ENCODE data around the gene RXFP1.

Gene RXFP1

DNA sequence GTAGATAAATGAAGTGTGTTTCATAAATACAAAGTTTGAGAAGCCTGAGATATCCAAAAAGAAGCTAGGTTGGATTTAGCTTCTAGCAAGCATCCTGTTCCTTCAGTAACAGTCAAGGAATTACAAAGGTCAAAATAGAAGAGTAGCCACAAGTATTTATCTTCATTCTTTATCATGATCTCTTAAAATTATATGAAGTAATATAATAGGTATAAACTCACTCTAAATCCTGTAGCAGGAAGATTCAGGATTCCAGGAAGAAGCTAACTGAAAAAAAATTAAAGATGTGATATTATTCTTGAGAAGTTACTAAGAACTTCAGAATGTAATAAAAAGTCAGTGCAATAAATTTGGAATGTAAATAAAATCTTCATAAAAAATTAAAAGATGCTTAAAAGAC lies 31.1 kb upstream of the RXFP1 start:
- Histone ChIP-seq H3K9me3 (ENCODE audit: insufficient read depth, low read length) (no peaks in the 10 kb centered on the region), H3K27me3 (ENCODE audit: low read length) (no peaks in the 10 kb centered on the region), H3K9ac (ENCODE audit: low read length) (no peak overlapping the region), H3K9me2 (replicated peaks; ENCODE audit: insufficient read depth, low read length) (no peaks in the 10 kb centered on the region), H2AFZ (ENCODE audit: low read depth, low read length, severe bottlenecking) (no peak overlapping the region), H3K36me3 (ENCODE audit: low read length) (no peaks in the 10 kb centered on the region), H3K27ac (ENCODE audit: low read depth, low read length) (no peak overlapping the region), H3F3A (ENCODE audit: insufficient read depth) (no peaks in the 10 kb centered on the region), H3K4me2 (ENCODE audit: low read depth, low read length, poor library complexity, severe bottlenecking) (no peak overlapping the region), H3K79me2 (ENCODE audit: insufficient read depth, low read length) (no peaks in the 10 kb centered on the region), H4K20me1 (ENCODE audit: low read depth, low read length) (no peaks in the 10 kb centered on the region), H3K4me3 (ENCODE audit: insufficient read depth, low read length, poor library complexity, severe bottlenecking) (no peak overlapping the region)
- no peak for TF ChIP-seq EZH2phosphoT487 (conservative IDR thresholded peaks at IDR 0.05; ENCODE audit: low read length)
- TF ChIP-seq, protein P1, sequence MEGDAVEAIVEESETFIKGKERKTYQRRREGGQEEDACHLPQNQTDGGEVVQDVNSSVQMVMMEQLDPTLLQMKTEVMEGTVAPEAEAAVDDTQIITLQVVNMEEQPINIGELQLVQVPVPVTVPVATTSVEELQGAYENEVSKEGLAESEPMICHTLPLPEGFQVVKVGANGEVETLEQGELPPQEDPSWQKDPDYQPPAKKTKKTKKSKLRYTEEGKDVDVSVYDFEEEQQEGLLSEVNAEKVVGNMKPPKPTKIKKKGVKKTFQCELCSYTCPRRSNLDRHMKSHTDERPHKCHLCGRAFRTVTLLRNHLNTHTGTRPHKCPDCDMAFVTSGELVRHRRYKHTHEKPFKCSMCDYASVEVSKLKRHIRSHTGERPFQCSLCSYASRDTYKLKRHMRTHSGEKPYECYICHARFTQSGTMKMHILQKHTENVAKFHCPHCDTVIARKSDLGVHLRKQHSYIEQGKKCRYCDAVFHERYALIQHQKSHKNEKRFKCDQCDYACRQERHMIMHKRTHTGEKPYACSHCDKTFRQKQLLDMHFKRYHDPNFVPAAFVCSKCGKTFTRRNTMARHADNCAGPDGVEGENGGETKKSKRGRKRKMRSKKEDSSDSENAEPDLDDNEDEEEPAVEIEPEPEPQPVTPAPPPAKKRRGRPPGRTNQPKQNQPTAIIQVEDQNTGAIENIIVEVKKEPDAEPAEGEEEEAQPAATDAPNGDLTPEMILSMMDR (IDR thresholded peaks at IDR 0.05; ENCODE audit: insufficient read depth, low read length, poor library complexity, severe bottlenecking), result no peak

DNA sequence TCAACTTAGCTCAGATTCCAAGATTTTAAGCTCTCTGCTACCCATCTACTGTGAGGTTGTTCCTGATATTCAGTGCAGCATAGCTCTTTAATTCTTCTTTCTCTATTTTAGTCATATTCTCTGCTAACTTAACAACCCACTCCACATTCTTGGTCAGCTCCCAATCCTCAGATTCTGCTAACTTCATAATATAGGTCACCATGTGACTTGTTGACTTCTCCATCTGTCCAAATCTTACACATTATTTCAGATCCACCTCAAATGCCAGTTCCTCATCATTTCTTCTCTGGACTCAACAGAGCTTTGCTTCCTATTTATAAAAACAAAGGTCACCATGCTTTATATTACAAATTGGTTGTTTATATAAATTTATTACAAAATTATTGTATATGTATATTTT lies 29.3 kb upstream of the RXFP1 start:
- TF ChIP-seq, protein P1 (IDR thresholded peaks at IDR 0.05; ENCODE audit: insufficient read depth, low read length, poor library complexity, severe bottlenecking), result no peak
- TF ChIP-seq EZH2phosphoT487 (conservative IDR thresholded peaks at IDR 0.05; ENCODE audit: low read length), result no peak
- no peaks in the 10 kb centered on the region for H4K20me1 ChIP-seq (ENCODE audit: low read depth, low read length)
- no peaks in the 10 kb centered on the region for H3K9me3 ChIP-seq (ENCODE audit: insufficient read depth, low read length)
- H3K4me2 ChIP-seq (ENCODE audit: low read depth, low read length, poor library complexity, severe bottlenecking), result no peak overlapping the region
- no peaks in the 10 kb centered on the region for H3K36me3 ChIP-seq (ENCODE audit: low read length)
- no peaks in the 10 kb centered on the region for H3K79me2 ChIP-seq (ENCODE audit: insufficient read depth, low read length)
- no peaks in the 10 kb centered on the region for H3K27me3 ChIP-seq (ENCODE audit: low read length)
- no peaks in the 10 kb centered on the region for H3F3A ChIP-seq (ENCODE audit: insufficient read depth)
- no peak overlapping the region for H3K27ac ChIP-seq (ENCODE audit: low read depth, low read length)
- H3K9ac ChIP-seq (ENCODE audit: low read length), result no peak overlapping the region
- no peak overlapping the region for H3K4me3 ChIP-seq (ENCODE audit: insufficient read depth, low read length, poor library complexity, severe bottlenecking)
- no peak overlapping the region for H2AFZ ChIP-seq (ENCODE audit: low read depth, low read length, severe bottlenecking)
- H3K9me2 ChIP-seq (replicated peaks; ENCODE audit: insufficient read depth, low read length), result no peaks in the 10 kb centered on the region

DNA sequence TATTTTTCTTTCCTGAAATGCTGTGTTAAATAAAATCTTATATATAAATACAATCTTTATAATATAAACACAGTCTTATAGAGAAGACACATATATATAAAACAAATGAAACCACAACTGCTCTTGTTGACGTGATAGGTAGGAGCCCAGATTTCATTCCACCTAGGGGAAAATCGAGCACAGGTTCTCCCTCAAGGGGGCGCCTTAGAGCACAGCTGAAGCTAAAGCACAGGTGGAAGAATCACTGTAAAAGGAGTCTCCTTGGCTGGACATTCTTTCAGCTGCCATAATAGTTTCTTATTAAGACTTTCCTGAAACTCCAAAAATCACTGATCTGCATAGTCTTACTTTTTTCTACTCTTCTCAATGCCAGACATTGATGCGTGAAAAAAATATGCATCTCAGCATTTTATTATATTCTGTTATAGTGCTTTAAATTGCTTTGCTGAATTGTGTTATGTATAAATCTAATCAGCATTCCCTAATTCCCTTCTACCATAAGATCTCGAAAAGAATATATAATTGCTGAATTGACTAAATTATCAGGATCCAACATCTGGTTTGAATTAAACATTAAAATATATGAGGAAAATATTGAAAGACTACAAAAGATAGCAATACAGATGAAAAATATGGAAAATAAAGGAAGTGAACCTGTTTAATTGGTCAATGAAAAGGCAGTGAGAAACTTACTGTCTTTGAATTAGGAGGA lies 25.5 kb upstream of the RXFP1 start:
- no peaks in the 10 kb centered on the region for H3K36me3 ChIP-seq (ENCODE audit: low read length)
- TF ChIP-seq, protein P1 (IDR thresholded peaks at IDR 0.05; ENCODE audit: insufficient read depth, low read length, poor library complexity, severe bottlenecking), result no peak
- no peak for TF ChIP-seq EZH2phosphoT487 (conservative IDR thresholded peaks at IDR 0.05; ENCODE audit: low read length)
- H3K4me2 ChIP-seq (ENCODE audit: low read depth, low read length, poor library complexity, severe bottlenecking), result no peak overlapping the region
- H3K27me3 ChIP-seq (ENCODE audit: low read length), result no peaks in the 10 kb centered on the region
- no peak overlapping the region for H3K27ac ChIP-seq (ENCODE audit: low read depth, low read length)
- no peaks in the 10 kb centered on the region for H4K20me1 ChIP-seq (ENCODE audit: low read depth, low read length)
- no peak overlapping the region for H3K4me3 ChIP-seq (ENCODE audit: insufficient read depth, low read length, poor library complexity, severe bottlenecking)
- no peaks in the 10 kb centered on the region for H3K79me2 ChIP-seq (ENCODE audit: insufficient read depth, low read length)
- no peaks in the 10 kb centered on the region for H3F3A ChIP-seq (ENCODE audit: insufficient read depth)
- no peaks in the 10 kb centered on the region for H3K9me2 ChIP-seq (replicated peaks; ENCODE audit: insufficient read depth, low read length)
- H2AFZ ChIP-seq (ENCODE audit: low read depth, low read length, severe bottlenecking), result no peak overlapping the region
- no peak overlapping the region for H3K9ac ChIP-seq (ENCODE audit: low read length)
- H3K9me3 ChIP-seq (ENCODE audit: insufficient read depth, low read length), result no peaks in the 10 kb centered on the region

Data from SU-DHL-6 (cell line).